ENCODE measurements around the gene SPTBN4. TPM values are rescaled to one million over a fixed set of nuclear protein-coding genes. Genes with fewer than 3 reads are reported as not detected.

The SPTBN4 gene
- total and polyA plus RNA-seq, 2 donors (not counting 1 experiment from before 2014, with no cell fraction given) = 0.03 to 0.67 TPM

DNA sequence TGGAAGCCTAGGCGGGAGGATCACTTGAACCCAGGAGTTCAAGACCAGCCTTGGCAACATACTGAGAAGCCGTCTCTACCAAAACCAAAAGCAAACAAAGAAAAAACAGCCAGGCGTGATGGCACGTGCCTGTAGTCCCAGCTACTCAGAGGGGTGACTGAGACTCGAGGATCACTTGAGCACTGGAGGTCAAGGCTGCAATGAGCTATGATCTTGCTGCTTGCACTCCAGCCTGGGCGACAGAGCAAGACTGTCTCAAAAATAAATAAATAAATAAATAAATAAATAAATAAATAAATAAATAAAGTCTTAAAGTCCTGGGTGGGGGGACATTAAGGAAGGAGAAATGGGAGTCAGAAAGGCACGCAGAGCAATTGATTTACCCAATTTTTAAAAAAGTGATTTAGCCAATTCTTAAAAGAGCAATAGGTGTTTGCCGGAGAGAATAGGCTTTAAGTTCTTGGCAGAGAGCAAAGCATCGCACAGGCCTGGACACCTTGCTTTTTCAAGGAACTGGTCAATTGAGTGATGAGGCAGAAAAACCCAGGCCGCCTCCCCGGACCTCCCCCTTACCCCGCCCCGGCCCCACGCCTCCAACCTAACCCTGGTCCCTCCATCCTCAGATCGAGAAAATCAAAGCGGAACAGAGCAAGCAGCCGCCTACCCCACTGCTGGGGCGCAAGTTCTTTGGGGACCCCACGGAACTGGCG lies 100.4 kb downstream of the SPTBN4 start:
- no peak for ATAC-seq (ENCODE audit: low read depth)
- WGBS (ENCODE audit: insufficient coverage) = 22% methylated on average over 17 of the region's 20 CpGs

More for the DNA sequence above, 100.4 kb downstream of the SPTBN4 start:
- Histone ChIP-seq H4K20me1 (ENCODE audit: control insufficient read depth, insufficient read depth, low read length, poor library complexity, severe bottlenecking) (no peaks in the 10 kb centered on the region), H3K4me1 (ENCODE audit: control insufficient read depth in 2 of 2, insufficient read depth in 2 of 2, low read length in 2 of 2) (peaks cover 24 to 27% of the 10 kb centered on the region in 2 donors), H3K9me3 (ENCODE audit: control extremely low read depth in 1 of 3, control insufficient read depth in 2 of 3, insufficient read depth in 1 of 3, low read length in 2 of 3) (peaks cover 0 to 8% (median 0%) of the 10 kb centered on the region in 3 donors), H3K27ac (ENCODE audit: low read length in 2 of 2) (no peak overlapping the region), H3K27me3 (replicated peaks in 1 of 4; ENCODE audit: control extremely low read depth in 1 of 4, control insufficient read depth in 3 of 4, insufficient read depth in 4 of 4, low read length in 3 of 4) (peaks cover 0 to 44% (median 25%) of the 10 kb centered on the region in 4 experiments), H3K4me3 (ENCODE audit: control extremely low read depth in 1 of 5, extremely low read depth in 1 of 5, insufficient read depth in 1 of 5, low read depth in 2 of 5, low read length in 4 of 5) (peak overlapping the region in 3 of 5 experiments; percentile 33 to 48 (median 34)), H2AFZ (ENCODE audit: insufficient read depth, low read depth, low read length, poor library complexity, severe bottlenecking) (peak overlapping the region; percentile 74), H3K4me2 (replicated peaks; ENCODE audit: low read depth, low read length, poor library complexity, severe bottlenecking) (peak overlapping the region; percentile 79), H3K36me3 (replicated peaks in 1 of 2; ENCODE audit: control extremely low read depth in 1 of 2, control insufficient read depth in 1 of 2, extremely low read depth in 1 of 2, insufficient read depth in 2 of 2, low read length in 1 of 2) (no peaks in the 10 kb centered on the region), H3K79me2 (ENCODE audit: control insufficient read depth, insufficient read depth, low read length) (no peaks in the 10 kb centered on the region), H3K9ac (ENCODE audit: low read length) (peak overlapping the region; percentile 41)
- ChIA-PET CTCF (interaction anchor here (1.0 to 1.5 kb wide), 3 partner anchors 27 to 68 kb away, joined by 3 to 4 read pairs (median 3); no protein-coding TSS in a partner anchor), POLR2A (no interaction called here)
- intact Hi-C loops (cut with micrococcal nuclease) = no loop called here
- no peak for TF ChIP-seq EZH2 (IDR thresholded peaks at IDR 0.05; ENCODE audit: borderline replicate concordance, insufficient read depth, low read depth, low read length, poor library complexity, severe bottlenecking)
- TF ChIP-seq, protein P1, sequence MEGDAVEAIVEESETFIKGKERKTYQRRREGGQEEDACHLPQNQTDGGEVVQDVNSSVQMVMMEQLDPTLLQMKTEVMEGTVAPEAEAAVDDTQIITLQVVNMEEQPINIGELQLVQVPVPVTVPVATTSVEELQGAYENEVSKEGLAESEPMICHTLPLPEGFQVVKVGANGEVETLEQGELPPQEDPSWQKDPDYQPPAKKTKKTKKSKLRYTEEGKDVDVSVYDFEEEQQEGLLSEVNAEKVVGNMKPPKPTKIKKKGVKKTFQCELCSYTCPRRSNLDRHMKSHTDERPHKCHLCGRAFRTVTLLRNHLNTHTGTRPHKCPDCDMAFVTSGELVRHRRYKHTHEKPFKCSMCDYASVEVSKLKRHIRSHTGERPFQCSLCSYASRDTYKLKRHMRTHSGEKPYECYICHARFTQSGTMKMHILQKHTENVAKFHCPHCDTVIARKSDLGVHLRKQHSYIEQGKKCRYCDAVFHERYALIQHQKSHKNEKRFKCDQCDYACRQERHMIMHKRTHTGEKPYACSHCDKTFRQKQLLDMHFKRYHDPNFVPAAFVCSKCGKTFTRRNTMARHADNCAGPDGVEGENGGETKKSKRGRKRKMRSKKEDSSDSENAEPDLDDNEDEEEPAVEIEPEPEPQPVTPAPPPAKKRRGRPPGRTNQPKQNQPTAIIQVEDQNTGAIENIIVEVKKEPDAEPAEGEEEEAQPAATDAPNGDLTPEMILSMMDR (IDR thresholded peaks at IDR 0.05) = no peak
- Mint-ChIP-seq H3K27ac (no peak overlapping the region), H3K27me3 (peaks cover 14% of the 10 kb centered on the region), H3K4me3 (peak overlapping the region; percentile 56), H3K4me1 (peaks cover 17% of the 10 kb centered on the region), H3K9me3 (ENCODE audit: insufficient read depth) (no peaks in the 10 kb centered on the region)
- DNase-seq = peak; percentile 12

Measured in B cell (primary cell).